Hypothalamus (tissue), 51 donors: Measurements from ENCODE around the gene PPIG.
"Not testable (repeated sequence)": the region's sequence is repeated elsewhere in the genome, so short reads cannot be mapped to it uniquely, and the experiment has no call there.

Experiments
- DNase-seq, 51 donors: peaks; one replicate each; lab custom pipeline; 2025; lab: John Stamatoyannopoulos, UW

Gene PPIG

DNA sequence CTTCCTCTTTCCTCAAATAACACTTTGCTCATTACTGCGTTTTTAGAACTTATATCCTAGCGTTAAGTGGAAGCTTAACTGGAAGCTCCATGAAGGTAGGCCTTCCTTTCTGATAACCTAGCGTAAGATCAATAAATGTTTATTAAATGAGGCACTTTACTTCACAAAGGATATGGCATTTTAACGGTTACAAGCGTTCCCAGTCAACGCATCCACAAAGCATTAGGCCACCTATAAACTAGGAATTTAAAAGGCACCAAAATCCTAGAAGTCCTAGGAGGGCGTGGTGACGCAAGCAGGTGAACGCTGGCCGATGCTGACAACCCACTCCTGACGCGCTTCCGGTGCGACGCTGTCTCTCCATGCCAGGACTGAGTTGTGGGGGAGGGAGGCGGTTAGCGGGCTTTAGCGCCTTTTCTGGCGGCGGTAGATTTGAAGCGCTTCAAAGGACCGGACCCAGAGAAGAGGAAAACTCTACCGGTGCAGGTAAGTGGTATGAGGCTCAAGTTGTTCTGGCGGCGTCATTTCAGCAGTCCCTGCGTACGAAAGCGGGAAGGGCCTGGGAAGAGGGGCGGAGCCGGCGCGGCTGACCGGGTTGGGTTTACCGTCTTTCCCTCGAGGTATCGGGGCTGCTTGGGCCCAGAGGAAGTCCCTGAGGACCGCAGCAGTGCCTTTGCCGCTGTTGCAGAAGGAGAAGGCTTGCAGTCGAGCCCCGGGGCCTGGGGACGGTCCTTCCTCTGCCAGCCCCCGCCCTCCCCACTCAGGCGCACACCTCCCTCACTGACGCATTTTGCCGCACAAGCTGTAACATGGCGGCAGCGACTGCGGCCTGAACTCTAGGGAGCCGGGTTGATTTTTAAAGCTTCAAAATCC lies at the start of gene PPIG:
Gene PPIG, plus strand, starts transcription at position 347 of the 873 bp plus-strand sequence. CDS start 19,691 bp downstream, outside the sequence.
- peak; percentile 55 to 96 (median 82) for DNase-seq

DNA sequence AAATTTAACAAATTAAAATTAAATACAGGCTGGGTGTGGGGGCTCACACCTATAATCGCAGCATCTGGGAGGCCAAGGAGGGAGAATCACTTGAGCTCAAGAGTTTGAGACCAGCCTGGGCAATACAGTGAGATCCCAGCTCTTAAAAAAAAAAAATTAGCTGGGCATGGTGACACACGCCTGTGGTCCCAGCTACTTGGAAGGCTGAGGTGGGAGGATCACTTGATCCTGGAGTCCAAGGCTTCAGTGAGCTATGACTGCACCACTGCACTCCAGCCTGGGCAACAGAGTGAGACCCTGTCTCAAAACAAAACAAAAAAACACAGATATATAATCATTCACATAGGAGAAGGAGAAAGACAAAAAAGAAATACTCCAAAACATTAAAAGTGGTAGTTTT lies 44.7 kb upstream of the PPIG start:
- DNase-seq = not testable (repeated sequence)

DNA sequence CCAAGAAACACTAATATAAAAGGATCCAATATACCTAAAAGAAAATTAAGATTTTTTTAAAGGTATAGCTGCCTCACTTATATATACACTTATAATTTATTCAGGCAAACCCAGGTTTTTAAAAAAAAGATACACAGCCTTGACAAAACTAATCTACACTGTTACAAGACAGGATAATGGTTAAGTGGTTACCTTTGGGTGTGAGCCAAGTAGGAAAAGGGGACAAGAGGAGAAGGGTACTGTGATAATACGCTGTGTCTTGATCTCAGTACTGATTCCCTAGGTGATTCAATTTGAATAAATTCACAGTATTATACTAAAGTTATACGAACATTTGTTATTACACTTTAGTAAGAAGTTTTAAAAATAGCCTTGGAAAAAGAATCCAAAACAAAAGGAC lies 44.0 kb upstream of the PPIG start:
- DNase-seq = no peak

DNA sequence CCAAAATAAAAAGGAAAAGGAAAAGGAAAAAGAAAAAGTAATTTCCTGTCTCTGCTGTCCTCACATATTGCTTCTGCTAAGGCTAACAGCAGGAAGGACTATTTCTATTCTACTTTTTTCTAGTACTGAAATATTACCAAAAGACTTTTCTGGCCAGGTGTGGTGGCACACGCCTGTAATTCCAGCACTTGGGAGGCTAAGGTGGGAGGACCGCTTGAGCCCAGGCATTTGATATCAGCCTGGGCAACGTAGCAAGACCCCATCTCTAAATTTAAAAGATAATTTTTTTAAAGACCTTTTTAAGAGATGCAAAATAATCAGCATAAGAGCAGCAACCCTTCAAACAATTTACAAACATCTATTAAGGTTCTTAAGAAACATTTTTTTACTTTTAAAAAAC lies 41.7 kb upstream of the PPIG start:
- DNase-seq = no peak

DNA sequence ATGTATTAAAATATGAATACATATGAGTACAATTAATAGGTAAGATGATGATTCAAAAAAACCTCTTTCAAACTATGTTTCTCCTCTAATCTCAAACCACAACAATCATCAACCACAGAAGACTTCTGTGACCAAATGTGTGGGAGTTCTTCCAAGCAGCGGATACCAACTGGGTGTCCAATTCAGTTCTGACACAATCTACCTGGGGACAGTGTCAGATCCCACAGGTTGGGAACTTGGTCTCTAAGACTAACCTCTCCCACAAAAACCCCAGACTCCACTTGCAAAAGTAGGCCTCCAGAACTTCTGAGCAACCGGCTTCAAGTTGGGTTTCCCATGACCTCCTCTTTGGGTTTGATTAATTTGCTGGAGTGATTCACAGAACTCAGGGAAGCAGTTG lies 37.4 kb upstream of the PPIG start:
- DNase-seq = no peak

DNA sequence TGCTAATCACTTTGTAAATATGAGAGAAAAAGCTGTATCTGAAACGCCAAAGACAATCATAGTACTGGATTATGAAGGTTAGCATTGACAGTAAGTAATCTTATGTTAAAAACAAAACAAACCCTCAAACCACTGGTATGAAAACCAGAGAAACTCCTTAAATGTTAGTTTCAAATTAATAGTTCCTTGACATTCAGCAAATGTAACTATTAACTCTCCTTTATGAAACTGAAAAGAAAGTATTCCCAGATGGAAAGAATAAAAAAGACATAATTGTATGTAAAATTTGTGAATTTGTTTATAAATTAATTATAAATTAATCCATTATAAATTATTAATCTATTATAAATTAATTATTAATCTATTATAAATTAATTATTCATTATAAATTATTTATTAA lies 22.8 kb upstream of the PPIG start:
- DNase-seq = no peak

DNA sequence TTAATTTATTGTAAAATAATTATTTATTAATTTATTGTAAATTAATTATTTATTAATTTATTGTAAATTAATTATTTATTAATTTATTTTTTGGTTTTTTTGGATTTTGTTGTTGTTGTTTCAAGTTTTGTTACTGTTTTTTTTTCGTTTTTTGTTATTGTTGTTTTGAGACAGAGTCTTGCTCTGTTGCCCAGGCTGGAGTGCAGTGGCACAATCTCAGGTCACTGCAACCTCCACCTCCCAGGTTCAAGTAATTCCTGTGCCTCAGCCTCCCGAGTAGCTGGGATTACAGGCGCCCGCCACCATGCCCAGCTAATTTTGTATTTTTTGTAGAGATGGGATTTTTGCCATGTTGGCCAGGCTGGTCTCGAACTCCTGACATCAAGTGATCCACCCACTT lies 22.1 kb upstream of the PPIG start:
- DNase-seq = not testable (repeated sequence)

DNA sequence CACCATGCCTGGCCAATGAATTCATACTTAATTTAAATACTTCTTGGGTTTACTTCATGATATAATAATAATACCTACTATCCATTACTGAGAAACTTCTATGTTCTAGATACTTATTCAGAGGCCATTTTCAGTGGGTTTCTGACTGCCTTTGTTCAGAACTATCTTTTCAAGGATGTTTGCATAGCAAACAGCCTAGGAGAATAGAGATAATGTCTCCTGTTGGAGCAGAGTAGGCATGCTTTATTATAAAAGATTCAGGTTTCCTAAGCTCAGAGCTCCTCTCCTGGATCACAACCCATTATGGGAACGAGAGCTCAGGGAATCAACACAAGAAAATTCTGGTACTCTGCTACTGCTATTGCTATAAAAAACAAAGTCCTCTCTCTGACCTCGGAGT lies 21.6 kb upstream of the PPIG start:
- no peak for DNase-seq

DNA sequence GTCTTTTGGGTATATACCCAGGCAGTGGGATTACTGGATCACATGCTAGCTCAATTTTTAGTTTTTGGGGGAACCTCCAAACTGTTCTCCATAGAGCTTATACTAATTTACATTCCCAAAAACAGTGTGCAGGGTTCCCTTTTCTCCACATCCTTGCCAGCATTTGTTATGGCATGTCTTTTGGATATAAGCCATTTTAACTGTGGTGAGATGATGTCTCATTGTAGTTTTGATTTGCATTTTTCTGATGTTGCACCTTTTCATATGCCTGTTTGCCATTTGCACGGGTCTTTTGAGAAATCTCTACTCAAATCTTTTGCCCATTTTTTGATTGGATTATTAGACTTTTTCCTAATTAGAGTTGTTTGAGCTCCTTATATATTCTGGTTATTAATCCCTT lies 18.5 kb upstream of the PPIG start:
- no peak for DNase-seq

DNA sequence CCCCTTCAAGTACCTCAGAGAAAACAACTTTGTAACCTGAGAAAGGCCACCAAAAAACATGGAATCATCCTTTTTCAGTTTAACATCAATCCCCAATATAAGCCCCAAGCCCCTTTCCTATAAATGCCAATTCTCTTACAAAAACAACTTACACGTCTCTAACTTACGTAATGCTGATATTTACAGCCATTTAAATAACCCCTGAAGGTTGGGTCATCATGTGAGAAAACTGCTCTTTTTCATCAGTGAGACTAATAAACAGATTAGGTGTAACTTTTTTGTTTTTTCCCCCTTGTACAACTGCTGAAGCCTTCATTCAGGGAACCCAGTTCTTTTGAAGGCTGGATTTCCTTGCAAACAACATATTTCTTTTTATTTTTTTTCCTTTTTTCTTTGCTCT lies 14.2 kb upstream of the PPIG start:
- DNase-seq = no peak

DNA sequence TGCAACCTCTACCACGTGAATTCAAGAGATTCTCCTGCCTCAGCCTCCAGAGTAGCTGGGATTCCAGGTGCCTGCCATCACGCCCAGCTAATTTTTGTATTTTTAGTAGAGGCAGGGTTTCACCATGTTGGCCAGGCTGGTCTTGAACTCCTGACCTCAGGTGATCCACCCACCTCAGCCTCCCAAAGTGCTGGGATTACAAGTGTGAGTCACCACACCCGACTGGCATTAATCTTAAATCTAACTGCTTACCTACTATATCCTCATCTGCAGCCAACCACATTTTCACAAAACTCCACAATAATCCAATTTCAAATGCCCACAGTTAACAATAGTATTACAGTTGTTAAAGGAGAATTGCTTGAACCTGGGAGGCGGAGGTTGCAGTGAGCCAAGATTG lies 13.4 kb upstream of the PPIG start:
- DNase-seq = not testable (repeated sequence)

DNA sequence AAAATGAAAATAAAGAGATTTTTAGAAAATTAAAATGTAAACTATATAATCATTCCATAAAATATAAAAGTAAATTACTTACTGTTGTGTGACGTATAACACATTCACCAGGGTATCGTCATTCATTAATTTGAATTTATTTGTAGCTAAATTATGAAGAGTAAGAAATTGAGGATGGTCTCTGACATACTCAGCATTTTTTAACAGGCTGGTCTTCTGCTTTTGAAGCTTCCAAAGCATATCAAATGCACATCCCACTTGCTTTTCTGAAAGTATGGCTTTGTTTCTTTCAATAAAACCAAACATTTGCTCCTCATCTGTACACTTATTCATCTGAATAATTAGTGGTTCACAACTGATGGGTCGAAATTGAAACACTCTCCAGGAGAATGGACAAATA lies 12.6 kb upstream of the PPIG start:
- DNase-seq = no peak

DNA sequence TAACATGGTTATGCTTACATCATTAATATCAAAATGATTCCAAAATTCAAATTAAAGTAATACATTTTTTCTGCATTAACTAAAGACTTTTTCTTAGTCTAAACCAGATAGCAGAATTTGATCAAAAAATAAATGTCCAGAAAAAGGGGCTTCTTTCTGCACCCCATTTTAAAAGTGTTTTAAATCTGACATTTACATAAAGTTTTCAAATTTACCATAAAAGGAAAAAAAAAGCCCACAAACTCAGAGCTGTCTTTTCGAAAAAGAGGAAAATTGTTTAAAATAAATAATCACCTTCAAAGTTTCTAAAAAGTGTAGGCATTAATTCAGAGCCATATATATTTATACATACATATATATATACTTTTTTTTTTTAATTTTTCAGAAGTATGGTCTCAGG lies 12.0 kb upstream of the PPIG start:
- DNase-seq = no peak

DNA sequence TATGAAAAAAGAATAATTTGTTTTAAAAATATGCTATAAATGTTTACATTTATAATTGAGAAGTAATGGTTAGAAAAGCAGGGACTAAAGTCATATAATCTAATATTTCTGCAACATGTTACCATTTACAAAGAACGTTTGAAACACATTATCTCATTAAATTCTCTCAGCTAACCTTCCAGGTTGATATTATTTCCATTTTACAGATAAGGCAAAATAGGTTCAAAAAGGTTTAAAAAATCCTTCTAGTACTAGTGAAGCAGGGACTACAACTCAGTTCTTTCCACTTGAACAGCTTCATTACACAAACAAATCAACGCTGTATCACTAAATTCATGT lies 11.4 kb upstream of the PPIG start:
- no peak for DNase-seq

DNA sequence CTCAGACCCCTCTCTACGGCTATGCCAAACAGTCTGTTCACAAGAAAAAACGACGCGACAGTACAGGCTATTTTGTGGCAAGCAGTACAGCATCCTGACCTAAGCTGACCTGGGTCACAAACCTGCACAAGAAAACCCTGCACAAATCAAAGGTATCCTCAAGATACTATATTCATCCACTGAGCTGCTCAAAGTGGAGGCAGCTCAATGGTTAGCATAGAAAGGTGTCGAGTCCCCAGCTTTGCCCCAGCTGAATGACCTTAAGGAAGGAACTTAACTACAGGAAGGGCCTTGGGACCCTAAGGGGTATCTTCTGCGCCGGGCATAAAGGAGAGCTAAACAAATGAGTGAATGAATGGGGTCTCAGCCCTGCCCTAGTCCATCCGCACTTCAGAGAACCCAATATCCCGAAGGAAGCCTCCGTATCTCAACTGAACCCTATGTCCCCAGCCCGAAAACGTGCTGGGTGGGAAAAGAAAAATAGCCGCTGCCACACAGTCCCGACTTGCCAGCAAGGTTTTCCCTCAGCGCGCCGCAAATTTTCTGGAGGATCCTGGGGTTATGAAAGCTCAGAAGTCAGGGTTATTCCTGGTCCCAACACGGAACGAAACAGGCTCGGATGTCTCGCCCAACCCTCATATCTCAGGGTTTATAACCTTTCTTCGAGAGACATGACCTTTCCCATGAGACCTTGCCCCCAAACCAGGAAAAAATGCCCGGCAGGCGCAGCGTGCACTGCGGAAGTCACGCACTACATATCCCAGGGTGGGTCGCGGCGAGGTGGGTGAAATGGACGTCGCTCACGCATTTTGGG lies 10.8 kb upstream of the PPIG start, which contains the start of gene FASTKD1:
Gene FASTKD1, minus strand, starts transcription at position 706 of the 814 bp plus-strand sequence. CDS start 1,836 bp downstream, outside the sequence.
- DNase-seq = peak; percentile 41 to 94 (median 83)

DNA sequence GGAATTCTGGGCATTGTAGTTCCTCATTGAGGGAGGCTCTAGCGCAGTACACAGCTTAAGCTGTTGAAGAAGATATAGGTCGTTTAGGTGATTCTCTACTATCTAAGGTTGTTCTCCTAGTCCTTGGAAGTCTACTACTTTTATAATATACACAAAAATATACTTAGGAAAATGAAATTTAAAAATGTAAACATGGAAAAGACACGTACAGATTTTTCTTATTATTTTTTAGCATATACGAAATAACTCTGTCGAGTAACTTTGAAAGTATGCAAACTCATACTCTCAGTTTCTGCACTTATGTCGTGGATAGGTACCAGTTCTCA lies 10.2 kb upstream of the PPIG start:
- no peak for DNase-seq

DNA sequence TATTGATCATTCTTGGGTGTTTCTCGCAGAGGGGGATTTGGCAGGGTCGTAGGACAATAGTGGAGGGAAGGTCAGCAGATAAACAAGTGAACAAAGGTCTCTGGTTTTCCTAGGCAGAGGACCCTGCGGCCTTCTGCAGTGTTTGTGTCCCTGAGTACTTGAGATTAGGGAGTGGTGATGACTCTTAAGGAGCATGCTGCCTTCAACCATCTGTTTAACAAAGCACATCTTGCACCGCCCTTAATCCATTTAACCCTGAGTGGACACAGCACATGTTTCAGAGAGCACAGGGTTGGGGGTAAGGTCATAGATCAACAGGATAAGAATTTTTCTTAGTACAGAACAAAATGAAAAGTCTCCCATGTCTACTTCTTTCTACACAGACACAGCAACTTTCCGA lies 9.6 kb upstream of the PPIG start:
- DNase-seq = not testable (repeated sequence)

DNA sequence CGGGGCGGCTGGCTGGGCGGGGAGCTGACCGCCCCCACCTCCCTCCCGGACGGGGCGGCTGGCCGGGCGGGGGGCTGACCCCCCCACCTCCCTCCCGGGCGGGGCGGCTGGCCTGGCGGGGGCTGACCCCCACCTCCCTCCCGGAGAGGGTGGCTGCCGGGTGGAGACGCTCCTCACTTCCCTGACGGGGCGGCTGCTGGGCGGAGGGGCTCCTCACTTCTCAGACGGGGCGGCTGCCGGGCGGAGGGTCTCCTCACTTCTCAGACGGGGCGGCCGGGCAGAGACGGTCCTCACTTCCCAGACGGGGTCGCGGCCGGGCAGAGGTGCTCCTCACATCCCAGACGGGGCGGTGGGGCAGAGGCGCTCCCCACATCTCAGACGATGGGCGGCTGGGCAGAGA lies 8.9 kb upstream of the PPIG start:
- DNase-seq = not testable (repeated sequence)

DNA sequence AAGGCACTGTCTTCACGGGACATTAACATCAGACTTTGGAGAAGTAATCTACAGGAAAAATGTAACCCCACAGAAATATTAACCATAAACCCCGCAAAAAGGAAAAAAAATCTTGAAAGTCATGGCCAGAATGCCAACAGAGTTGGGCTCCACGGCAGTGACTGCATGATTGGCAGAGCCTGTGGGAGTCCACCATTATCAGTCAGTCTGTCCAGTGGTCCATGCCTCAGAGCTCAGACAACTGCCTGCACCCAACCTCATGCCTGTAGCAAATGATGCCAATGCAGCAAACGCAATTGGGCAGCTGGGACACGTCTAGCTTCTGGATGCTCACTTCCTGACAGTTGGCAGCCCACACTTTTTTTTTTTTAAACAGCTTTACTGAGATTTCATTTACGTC lies 5.1 kb upstream of the PPIG start:
- no peak for DNase-seq

DNA sequence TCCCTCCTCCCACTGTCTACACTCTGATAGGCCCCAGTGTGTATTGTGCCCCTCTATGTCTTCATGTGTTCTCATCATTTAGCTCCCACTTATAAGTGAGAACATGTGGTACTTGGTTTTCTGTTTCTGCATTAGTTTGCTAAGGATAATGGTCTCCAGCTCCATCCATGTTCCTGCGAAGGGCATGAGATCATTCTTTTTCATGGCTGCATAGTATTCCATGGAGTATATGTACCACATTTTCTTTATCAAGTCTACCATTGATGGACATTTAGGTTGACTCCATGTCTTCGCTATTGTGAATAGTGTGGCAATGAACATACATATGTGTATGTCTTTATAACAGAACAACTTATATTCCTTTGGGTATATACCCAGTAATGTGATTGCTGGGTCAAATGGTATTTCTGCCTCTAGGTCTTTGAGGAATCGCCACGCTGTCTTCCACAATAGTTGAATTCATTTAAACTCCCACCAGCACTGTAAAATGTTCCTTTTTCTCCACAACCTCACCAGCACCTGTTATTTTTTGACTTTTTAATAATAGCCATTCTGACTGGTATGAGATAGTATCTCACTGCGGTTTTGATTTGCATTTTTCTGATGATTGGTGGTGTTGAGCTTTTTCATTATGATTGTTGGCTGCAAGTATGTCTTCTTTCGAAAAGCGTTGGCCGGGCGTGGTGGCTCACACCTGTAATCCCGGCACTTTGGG lies 1.4 kb upstream of the PPIG start:
- DNase-seq = not testable (repeated sequence)

DNA sequence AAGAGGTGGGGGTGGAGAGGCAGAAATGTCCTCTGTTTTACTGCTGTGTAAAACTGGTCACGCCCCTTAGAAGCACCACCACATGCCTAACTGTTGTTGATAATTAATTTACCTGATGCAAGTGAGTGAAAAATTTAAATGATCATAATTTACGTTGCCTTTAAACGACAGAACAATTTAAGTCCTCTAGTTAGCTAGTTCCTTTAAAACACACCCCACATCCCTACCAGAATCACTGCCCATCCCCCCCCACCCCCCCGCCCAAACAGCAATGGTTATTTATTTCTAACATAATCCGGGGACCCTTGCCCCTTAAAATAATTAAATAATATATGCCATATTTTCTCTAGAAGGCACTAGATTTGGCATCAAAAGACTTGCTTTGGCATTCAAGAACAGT lies 633 bp upstream of the PPIG start:
- no peak for DNase-seq
